ENCODE results near the gene EML1.

DNA sequence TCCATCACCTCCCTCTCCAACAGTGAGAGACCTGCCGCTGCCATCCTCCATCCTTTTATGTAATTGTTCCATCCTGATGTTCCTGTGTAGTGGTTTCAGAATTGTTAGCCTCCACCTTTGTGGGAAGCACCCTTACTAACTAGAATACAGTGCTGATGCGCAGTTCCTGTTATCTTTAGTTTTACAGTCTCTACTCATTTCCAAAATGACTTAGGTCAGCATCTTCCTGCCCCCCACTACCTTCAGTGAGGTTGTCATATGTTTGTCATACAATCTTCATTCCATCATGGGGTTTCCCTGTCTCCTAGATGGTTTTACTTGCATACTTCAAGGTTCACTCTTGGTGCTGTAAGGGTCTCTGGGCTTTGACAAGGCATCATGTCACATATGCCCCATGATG, 69.8 kb downstream of the EML1 start:
- TF ChIP-seq, protein P1, sequence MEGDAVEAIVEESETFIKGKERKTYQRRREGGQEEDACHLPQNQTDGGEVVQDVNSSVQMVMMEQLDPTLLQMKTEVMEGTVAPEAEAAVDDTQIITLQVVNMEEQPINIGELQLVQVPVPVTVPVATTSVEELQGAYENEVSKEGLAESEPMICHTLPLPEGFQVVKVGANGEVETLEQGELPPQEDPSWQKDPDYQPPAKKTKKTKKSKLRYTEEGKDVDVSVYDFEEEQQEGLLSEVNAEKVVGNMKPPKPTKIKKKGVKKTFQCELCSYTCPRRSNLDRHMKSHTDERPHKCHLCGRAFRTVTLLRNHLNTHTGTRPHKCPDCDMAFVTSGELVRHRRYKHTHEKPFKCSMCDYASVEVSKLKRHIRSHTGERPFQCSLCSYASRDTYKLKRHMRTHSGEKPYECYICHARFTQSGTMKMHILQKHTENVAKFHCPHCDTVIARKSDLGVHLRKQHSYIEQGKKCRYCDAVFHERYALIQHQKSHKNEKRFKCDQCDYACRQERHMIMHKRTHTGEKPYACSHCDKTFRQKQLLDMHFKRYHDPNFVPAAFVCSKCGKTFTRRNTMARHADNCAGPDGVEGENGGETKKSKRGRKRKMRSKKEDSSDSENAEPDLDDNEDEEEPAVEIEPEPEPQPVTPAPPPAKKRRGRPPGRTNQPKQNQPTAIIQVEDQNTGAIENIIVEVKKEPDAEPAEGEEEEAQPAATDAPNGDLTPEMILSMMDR (conservative IDR thresholded peaks at IDR 0.05), result no peak
- TF ChIP-seq ZFX (IDR thresholded peaks at IDR 0.05), result no peak

Data from C4-2B (cell line).